Astrocyte (in vitro differentiated cells and primary cell): ENCODE results near the gene ME2. TPM values are rescaled to one million over a fixed set of nuclear protein-coding genes. Genes with fewer than 3 reads are reported as not detected.
"Not testable (repeated sequence)": the region's sequence is repeated elsewhere in the genome, so short reads cannot be mapped to it uniquely, and the experiment has no call there.

Source experiments
- DNase-seq: peaks from one replicate; pipeline ENCODE4 v3.0.0-alpha.2; 2010; ENCODE audit warnings: low read depth
- FAIRE-seq: peaks from 2 replicates; lab custom pipeline; 2011; peaks lifted over from hg19 to GRCh38; lab: Jason Lieb, UNC
- H2AFZ ChIP-seq: 2 replicates; pipeline ENCODE4 v1.6.0; 2012; ENCODE audit warnings: low read depth, low read length, inconsistent platforms
- H3K27ac ChIP-seq: 2 replicates; pipeline ENCODE4 v1.5.1; 2011; ENCODE audit warnings: low read depth, low read length, inconsistent platforms
- H3K27me3 ChIP-seq: 2 replicates; pipeline ENCODE4 v1.6.0; 2011; ENCODE audit warnings: low read length, inconsistent platforms; ENCODE audit not compliant: insufficient read depth
- H3K36me3 ChIP-seq: 2 replicates; pipeline ENCODE4 v1.5.1; 2011; ENCODE audit warnings: low read length, inconsistent platforms; ENCODE audit not compliant: insufficient read depth
- H3K4me1 ChIP-seq: 2 replicates; pipeline ENCODE4 v1.5.1; 2011; ENCODE audit warnings: low read length, inconsistent platforms; ENCODE audit not compliant: insufficient read depth
- H3K4me2 ChIP-seq: 2 replicates; pipeline ENCODE4 v1.6.0; 2012; ENCODE audit warnings: low read length, inconsistent platforms
- H3K4me3 ChIP-seq: 2 replicates; pipeline ENCODE4 v1.5.1; 2011; ENCODE audit warnings: low read depth, mild to moderate bottlenecking, low read length, inconsistent platforms; ENCODE audit not compliant: insufficient read depth
- H3K79me2 ChIP-seq: 2 replicates; pipeline ENCODE4 v1.6.0; 2012; ENCODE audit warnings: mild to moderate bottlenecking, low read length, inconsistent platforms; ENCODE audit not compliant: insufficient read depth
- H3K9ac ChIP-seq: 2 replicates; pipeline ENCODE4 v1.6.0; 2012; ENCODE audit warnings: mild to moderate bottlenecking, low read length, inconsistent platforms
- H3K9me3 ChIP-seq: 2 replicates; pipeline ENCODE4 v1.5.1; 2012; ENCODE audit warnings: low read depth, mild to moderate bottlenecking, low read length, inconsistent platforms; ENCODE audit not compliant: insufficient read depth
- H4K20me1 ChIP-seq: 2 replicates; pipeline ENCODE4 v1.6.0; 2012; ENCODE audit warnings: low read length, inconsistent platforms; ENCODE audit not compliant: insufficient read depth
- H3K27ac Mint-ChIP-seq: one replicate; pipeline ENCODE4 v1.8.0; 2021; ENCODE audit warnings: mild to moderate bottlenecking, mixed read lengths; ENCODE audit not compliant: unreplicated experiment
- H3K27me3 Mint-ChIP-seq: one replicate; pipeline ENCODE4 v1.8.0; 2021; ENCODE audit warnings: low read depth, mixed read lengths; ENCODE audit not compliant: unreplicated experiment
- H3K36me3 Mint-ChIP-seq: one replicate; pipeline ENCODE4 v1.8.0; 2021; ENCODE audit warnings: low read depth, mixed read lengths; ENCODE audit not compliant: unreplicated experiment
- H3K4me1 Mint-ChIP-seq: one replicate; pipeline ENCODE4 v1.8.0; 2021; ENCODE audit warnings: low read depth, mixed read lengths; ENCODE audit not compliant: unreplicated experiment
- H3K4me3 Mint-ChIP-seq: one replicate; pipeline ENCODE4 v1.8.0; 2021; ENCODE audit warnings: mild to moderate bottlenecking, moderate library complexity, mixed read lengths; ENCODE audit not compliant: unreplicated experiment
- H3K9me3 Mint-ChIP-seq: one replicate; pipeline ENCODE4 v1.8.0; 2021; ENCODE audit warnings: mild to moderate bottlenecking, mixed read lengths; ENCODE audit not compliant: unreplicated experiment
- CTCF ChIP-seq: IDR thresholded peaks from 2 replicates; pipeline ENCODE4 v1.5.1; 2011; ENCODE audit warnings: low read depth, mild to moderate bottlenecking, inconsistent platforms, low read length, moderate library complexity; ENCODE audit not compliant: insufficient read depth
- EZH2 ChIP-seq: IDR thresholded peaks from 2 replicates; pipeline ENCODE4 v1.6.1; 2012; ENCODE audit warnings: mild to moderate bottlenecking, low read length, inconsistent platforms; ENCODE audit not compliant: insufficient read depth
- total RNA-seq: library from RNA; stranded (reverse); gene quantifications from 2 replicates; pipeline ENCODE4 v1.2.1, GENCODE V29; 2021

The ME2 gene
- total RNA-seq, 1 donor from 2014 or later, result 44.0 TPM

- no peak overlapping the region for H3K4me3 Mint-ChIP-seq
Measured at GRCh38 chr18:50992351-50992762, 113.4 kb downstream of the ME2 start.

GRCh38 chr18:50994031-50994430, 115.1 kb downstream of the ME2 start:
- no peak overlapping the region for H3K9ac ChIP-seq
- no peaks in the 10 kb centered on the region for H3K79me2 ChIP-seq
- Mint-ChIP-seq H3K9me3 (peaks cover 2% of the 10 kb centered on the region), H3K27me3 (no peaks in the 10 kb centered on the region), H3K36me3 (no peaks in the 10 kb centered on the region), H3K27ac (no peak overlapping the region), H3K4me1 (peaks cover 7% of the 10 kb centered on the region), H3K4me3 (no peak overlapping the region)
- H4K20me1 ChIP-seq, result no peaks in the 10 kb centered on the region
- DNase-seq (no peak), FAIRE-seq (no peak)
- no peak overlapping the region for H3K27ac ChIP-seq
- H3K4me1 ChIP-seq, result no peaks in the 10 kb centered on the region
- no peak overlapping the region for H2AFZ ChIP-seq
- no peaks in the 10 kb centered on the region for H3K36me3 ChIP-seq
- H3K4me2 ChIP-seq, result no peak overlapping the region
- TF ChIP-seq CTCF (no peak), EZH2 (no peak)
- no peak overlapping the region for H3K4me3 ChIP-seq
- H3K9me3 ChIP-seq, result no peaks in the 10 kb centered on the region
- no peaks in the 10 kb centered on the region for H3K27me3 ChIP-seq

More at GRCh38 chr18:50992351-50992762, 113.4 kb downstream of the ME2 start:
- Histone ChIP-seq H3K79me2 (no peaks in the 10 kb centered on the region), H3K4me1 (no peaks in the 10 kb centered on the region), H3K4me2 (no peak overlapping the region), H3K27ac (no peak overlapping the region), H3K9ac (no peak overlapping the region), H2AFZ (no peak overlapping the region), H3K9me3 (no peaks in the 10 kb centered on the region), H3K36me3 (no peaks in the 10 kb centered on the region), H3K27me3 (no peaks in the 10 kb centered on the region), H4K20me1 (no peaks in the 10 kb centered on the region), H3K4me3 (no peak overlapping the region)
- DNase-seq, result no peak
- H3K9me3 Mint-ChIP-seq, result no peaks in the 10 kb centered on the region
- peaks cover 7% of the 10 kb centered on the region for H3K4me1 Mint-ChIP-seq
- H3K36me3 Mint-ChIP-seq, result no peaks in the 10 kb centered on the region
- no peak for FAIRE-seq
- peak overlapping the region; percentile 29 for H3K27ac Mint-ChIP-seq
- TF ChIP-seq CTCF (no peak), EZH2 (no peak)
- H3K27me3 Mint-ChIP-seq, result no peaks in the 10 kb centered on the region

GRCh38 chr18:51003174-51003573, 124.3 kb downstream of the ME2 start:
- H3K27me3 Mint-ChIP-seq, DNase-seq: not testable (repeated sequence)

More at GRCh38 chr18:51003174-51003573, 124.3 kb downstream of the ME2 start:
- H3K36me3 ChIP-seq, H3K27me3 ChIP-seq, H3K4me3 Mint-ChIP-seq, H3K36me3 Mint-ChIP-seq, H3K27ac ChIP-seq, H3K27ac Mint-ChIP-seq, H3K79me2 ChIP-seq, H3K4me1 Mint-ChIP-seq, H3K9ac ChIP-seq, H3K4me3 ChIP-seq, H3K9me3 ChIP-seq, H3K4me1 ChIP-seq, H4K20me1 ChIP-seq, H3K9me3 Mint-ChIP-seq, H3K4me2 ChIP-seq, H2AFZ ChIP-seq, FAIRE-seq: not testable (repeated sequence)

Other genes starting within 250 kb of the ME2 start
- gene MRO, start 59.1 kb upstream of the ME2 start, total RNA-seq, result 0.18 TPM in 1 of 2 replicates, not detected in the other
- gene ELAC1, start 88.9 kb downstream of the ME2 start, total RNA-seq, result 7.6 and 8.2 TPM in 2 replicates
- gene SMAD4, start 151.1 kb downstream of the ME2 start, total RNA-seq, result 84.3 and 87.7 TPM in 2 replicates